K562 (cell line): ENCODE measurements around the gene TRIM47. TPM values are rescaled to one million over a fixed set of nuclear protein-coding genes. Genes with fewer than 3 reads are reported as not detected.

Experiments used
- BCLAF1 ChIP-seq, 2 experiments: fragments of 450-650 bp in 1 of 2; IDR thresholded peaks; 2 replicates each; pipeline ENCODE4 v1.6.1; 2011 to 2017; ENCODE audit warnings: low read depth in 2 of 2, antibody characterized with exemption in 1 of 2, borderline replicate concordance in 1 of 2, low read length in 1 of 2, mild to moderate bottlenecking in 1 of 2, mixed read lengths in 1 of 2; ENCODE audit not compliant: control insufficient read depth in 1 of 2
- DEAF1 ChIP-seq: fragments of 450-650 bp; formaldehyde crosslinking; IDR thresholded peaks from 2 replicates; pipeline ENCODE4 v1.4.0; 2020; ENCODE audit warnings: mild to moderate bottlenecking, moderate library complexity
- E2F3 ChIP-seq: fragments of 250-450 bp; sonication (Bioruptor Pico); IDR thresholded peaks from 2 replicates; pipeline ENCODE4 v1.4.0; 2020; ENCODE audit warnings: mild to moderate bottlenecking
- EHMT2 ChIP-seq: fragments of 450-650 bp; IDR thresholded peaks from 2 replicates; pipeline ENCODE4 v1.6.1; 2018; ENCODE audit warnings: antibody characterized with exemption
- GABPA ChIP-seq: fragments of 200-800 bp; sonication (Bioruptor generic); conservative IDR thresholded peaks from 2 replicates; pipeline ENCODE4 v1.6.1; 2016; ENCODE audit warnings: low read depth, missing genetic modification characterization, missing compliant biosample characterization
- HMG20B ChIP-seq: fragments of 250-450 bp; sonication (Bioruptor Pico); IDR thresholded peaks from 2 replicates; pipeline ENCODE4 v1.5.0; 2021; ENCODE audit warnings: mild to moderate bottlenecking
- KLF1 ChIP-seq: fragments of 450-650 bp; IDR thresholded peaks from 2 replicates; pipeline ENCODE4 v1.6.1; 2016; ENCODE audit warnings: missing genetic modification characterization, missing compliant biosample characterization
- L3MBTL2 ChIP-seq: fragments of 450-650 bp; IDR thresholded peaks from 2 replicates; pipeline ENCODE4 v1.6.1; 2016; ENCODE audit warnings: mild to moderate bottlenecking, moderate library complexity
- LCOR ChIP-seq: sonication (generic); formaldehyde crosslinking; IDR thresholded peaks from 2 replicates; pipeline ENCODE4 v1.8.0; 2022; ENCODE audit warnings: mild to moderate bottlenecking, missing genetic modification reagents
- NFATC3 ChIP-seq: fragments of 450-650 bp; IDR thresholded peaks from 2 replicates; pipeline ENCODE4 v1.6.1; 2017; ENCODE audit warnings: mild to moderate bottlenecking
- PHTF2 ChIP-seq: fragments of 250-450 bp; sonication (Bioruptor Pico); IDR thresholded peaks from 2 replicates; pipeline ENCODE4 v1.5.0; 2021; ENCODE audit warnings: mild to moderate bottlenecking
- THRAP3 ChIP-seq: fragments of 450-650 bp; IDR thresholded peaks from 2 replicates; pipeline ENCODE4 v1.6.1; 2016; ENCODE audit warnings: mild to moderate bottlenecking, inconsistent platforms, borderline replicate concordance
- TRIM25 ChIP-seq: fragments of 450-650 bp; IDR thresholded peaks from 2 replicates; pipeline ENCODE4 v1.7.0; 2016; ENCODE audit warnings: borderline replicate concordance
- ZKSCAN8 ChIP-seq: fragments of 200-800 bp; sonication (Bioruptor generic); IDR thresholded peaks from 2 replicates; pipeline ENCODE4 v1.6.1; 2016; ENCODE audit warnings: missing genetic modification characterization, missing compliant biosample characterization
- ZNF143 ChIP-seq: sonication (generic); formaldehyde crosslinking; IDR thresholded peaks from 2 replicates; pipeline ENCODE4 v1.9.0; 2022; ENCODE audit warnings: mild to moderate bottlenecking, missing genetic modification reagents
- ZNF518B ChIP-seq: fragments of 250-450 bp; sonication (Bioruptor Pico); IDR thresholded peaks from 2 replicates; pipeline ENCODE4 v1.5.0; 2021; ENCODE audit warnings: mild to moderate bottlenecking, moderate library complexity
- ZNF57 ChIP-seq: fragments of 450-650 bp; formaldehyde crosslinking; IDR thresholded peaks from 2 replicates; pipeline ENCODE4 v1.4.0; 2020; ENCODE audit warnings: mild to moderate bottlenecking, moderate library complexity
- ZNF584 ChIP-seq: fragments of 200-800 bp; sonication (Bioruptor generic); IDR thresholded peaks from 2 replicates; pipeline ENCODE4 v1.6.1; 2016; ENCODE audit warnings: low read depth, mild to moderate bottlenecking, missing genetic modification characterization, missing compliant biosample characterization
- ZNF707 ChIP-seq: fragments of 250-450 bp; sonication (Bioruptor Pico); conservative IDR thresholded peaks from 2 replicates; pipeline ENCODE4 v1.8.0; 2022; ENCODE audit warnings: inconsistent platforms, mild to moderate bottlenecking, moderate library complexity
- polyA plus RNA-seq, 8 experiments: library from polyadenylated mRNA; depleted of rRNA in 4 of 8; stranded (reverse) in 5 of 8; unstranded in 3 of 8; fragments of >200 nt; fragmentation: Nextera tagmentation in 2 of 8; fragmentation: Illumina TruSeq in 1 of 8; extraction: Ambion mirVana in 2 of 8; extraction: Trizol in 1 of 8; gene quantifications; 2 replicates each; pipeline versions ENCODE4 v1.2.1 to v1.2.3, GENCODE V29; 2011 to 2014; ENCODE audit warnings: inconsistent platforms in 1 of 8, missing spikeins in 1 of 8
- total RNA-seq, 7 experiments: library from RNA; depleted of rRNA in 6 of 7; stranded (reverse); fragments of >200 nt in 6 of 7; fragmentation: Illumina TruSeq in 2 of 7; extraction: Trizol in 2 of 7; gene quantifications; 2 replicates each; pipeline versions ENCODE4 v1.2.1 to v1.2.3, GENCODE V29; 2011 to 2021; ENCODE audit warnings: low replicate concordance in 1 of 7

TRIM47 gene
- total and polyA plus RNA-seq, 9 of the 15 experiments (the other 6 are each of a cell fraction or from before 2014, with no cell fraction given) = 0.56 to 6.1 (median 3.2) TPM

- TF ChIP-seq BCLAF1 (IDR thresholded peaks at IDR 0.05; ENCODE audit: borderline replicate concordance in 1 of 2, control insufficient read depth in 1 of 2, low read depth in 2 of 2, low read length in 1 of 2) = 0 out of 4 replicates have a peak, but pooled peaks of 1 of the 2 experiments have one; percentile 55
- no peak for TF ChIP-seq ZNF707
- TF ChIP-seq HMG20B = no peak
- TF ChIP-seq EHMT2 = peak; percentile 82; the same call in 1 of the 2 replicates
- TF ChIP-seq ZNF143 = 0 out of 2 replicates have a peak, but pooled peaks have one; percentile 23
- no peak for TF ChIP-seq ZNF518B (CRISPR knock-in tag)
- no peak for TF ChIP-seq ZNF584 (CRISPR knock-in tag)
- TF ChIP-seq THRAP3 = no peak
- no peak for TF ChIP-seq GABPA
- TF ChIP-seq ZNF57 (CRISPR knock-in tag) = no peak
- no peak for TF ChIP-seq TRIM25
- TF ChIP-seq PHTF2 (CRISPR knock-in tag) = no peak
- no peak for TF ChIP-seq LCOR
- no peak for TF ChIP-seq NFATC3
- no peak for TF ChIP-seq ZKSCAN8
- no peak for TF ChIP-seq KLF1 (tag)
- TF ChIP-seq L3MBTL2 = peak; percentile 72
- TF ChIP-seq E2F3 (CRISPR knock-in tag) = no peak
- TF ChIP-seq DEAF1 (CRISPR knock-in tag) = peak; percentile 42; the same call in 1 of the 2 replicates
These were observed 33.2 kb downstream of the TRIM47 start (continued) for GRCh38 chr17:75845058-75845711.
